Neural crest cell (in vitro differentiated cells): ENCODE results near the gene RANBP3L. TPM values are rescaled to one million over a fixed set of nuclear protein-coding genes. Genes with fewer than 3 reads are reported as not detected.

Experiments used
- DNase-seq: peaks from one replicate; pipeline ENCODE4 v3.0.0; 2021; ENCODE audit warnings: low read depth, mixed read lengths, low spot score
- H3K27ac Mint-ChIP-seq: one replicate; pipeline ENCODE4 v1.8.0; 2021; ENCODE audit warnings: mild to moderate bottlenecking, mixed read lengths; ENCODE audit not compliant: unreplicated experiment
- H3K27me3 Mint-ChIP-seq: 2 replicates; pipeline ENCODE4 v1.8.0; 2021; ENCODE audit warnings: low read depth, mild to moderate bottlenecking, mixed read lengths
- H3K36me3 Mint-ChIP-seq: 2 replicates; pipeline ENCODE4 v1.8.0; 2021; ENCODE audit warnings: low read depth, mild to moderate bottlenecking, mixed read lengths
- H3K4me1 Mint-ChIP-seq: 2 replicates; pipeline ENCODE4 v1.8.0; 2021; ENCODE audit warnings: mixed read lengths
- H3K4me3 Mint-ChIP-seq: one replicate; pipeline ENCODE4 v1.8.0; 2021; ENCODE audit warnings: mild to moderate bottlenecking, mixed read lengths
- H3K9me3 Mint-ChIP-seq: 2 replicates; pipeline ENCODE4 v1.8.0; 2021; ENCODE audit warnings: mixed read lengths
- total RNA-seq: library from RNA; stranded (reverse); gene quantifications from 2 replicates; pipeline ENCODE4 v1.2.1, GENCODE V29; 2021
- TF ChIP-seq, protein P1 (sequence below): fragments of 200-600 bp; sonication (generic); conservative IDR thresholded peaks from 2 replicates; pipeline ENCODE4 v1.5.0; 2021; ENCODE audit warnings: antibody characterized with exemption, mild to moderate bottlenecking

Gene RANBP3L
- total RNA-seq, 1 donor from 2014 or later, result not detected

DNA sequence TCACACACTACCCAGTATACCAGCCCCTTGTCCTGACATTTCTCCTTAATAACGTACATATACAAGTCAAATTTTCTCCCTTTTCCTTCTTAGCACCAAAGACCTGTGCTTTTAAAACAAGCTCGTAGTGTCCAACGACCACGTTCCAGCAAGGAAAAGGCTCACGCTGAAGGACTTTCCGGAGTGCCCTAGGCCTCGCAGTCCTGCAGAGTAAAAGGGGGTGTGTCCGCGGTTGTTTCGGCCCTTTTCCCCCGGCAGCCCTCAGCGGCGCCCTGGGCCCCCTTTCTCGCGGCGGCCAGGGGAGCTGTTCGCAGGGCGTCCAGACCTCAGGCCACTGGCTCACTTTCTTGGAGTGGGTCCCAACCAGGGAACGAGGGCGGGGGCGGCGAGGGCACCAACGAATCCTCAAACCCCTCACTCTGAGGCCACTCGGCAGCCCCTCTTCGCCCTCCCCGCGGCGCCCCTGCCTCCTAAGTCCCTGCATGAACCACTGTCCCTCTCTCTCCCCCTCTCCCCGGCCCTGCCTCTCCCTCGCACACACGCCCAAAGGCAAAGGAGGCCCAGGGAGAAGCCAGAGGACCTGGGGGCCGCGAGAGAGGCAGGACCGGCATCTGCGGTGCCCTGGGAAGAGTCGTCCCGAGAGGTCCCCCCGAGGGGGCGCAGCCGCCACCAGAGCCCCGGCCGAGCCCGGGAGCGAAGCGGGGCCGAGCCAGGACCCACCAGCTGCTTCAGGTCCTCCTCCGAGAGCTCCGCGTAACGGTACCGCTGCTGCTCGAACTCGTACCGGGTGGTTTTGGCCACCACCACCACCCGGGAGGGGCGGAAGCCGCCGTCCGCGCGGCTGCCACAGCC, 60.7 kb downstream of the RANBP3L start:
- no peaks in the 10 kb centered on the region for H3K27me3 Mint-ChIP-seq
- TF ChIP-seq, protein P1, sequence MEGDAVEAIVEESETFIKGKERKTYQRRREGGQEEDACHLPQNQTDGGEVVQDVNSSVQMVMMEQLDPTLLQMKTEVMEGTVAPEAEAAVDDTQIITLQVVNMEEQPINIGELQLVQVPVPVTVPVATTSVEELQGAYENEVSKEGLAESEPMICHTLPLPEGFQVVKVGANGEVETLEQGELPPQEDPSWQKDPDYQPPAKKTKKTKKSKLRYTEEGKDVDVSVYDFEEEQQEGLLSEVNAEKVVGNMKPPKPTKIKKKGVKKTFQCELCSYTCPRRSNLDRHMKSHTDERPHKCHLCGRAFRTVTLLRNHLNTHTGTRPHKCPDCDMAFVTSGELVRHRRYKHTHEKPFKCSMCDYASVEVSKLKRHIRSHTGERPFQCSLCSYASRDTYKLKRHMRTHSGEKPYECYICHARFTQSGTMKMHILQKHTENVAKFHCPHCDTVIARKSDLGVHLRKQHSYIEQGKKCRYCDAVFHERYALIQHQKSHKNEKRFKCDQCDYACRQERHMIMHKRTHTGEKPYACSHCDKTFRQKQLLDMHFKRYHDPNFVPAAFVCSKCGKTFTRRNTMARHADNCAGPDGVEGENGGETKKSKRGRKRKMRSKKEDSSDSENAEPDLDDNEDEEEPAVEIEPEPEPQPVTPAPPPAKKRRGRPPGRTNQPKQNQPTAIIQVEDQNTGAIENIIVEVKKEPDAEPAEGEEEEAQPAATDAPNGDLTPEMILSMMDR, result no peak
- H3K27ac Mint-ChIP-seq, result peak overlapping the region; percentile 93
- peaks cover 2% of the 10 kb centered on the region for H3K36me3 Mint-ChIP-seq
- H3K4me1 Mint-ChIP-seq, result peaks cover 47% of the 10 kb centered on the region
- peak overlapping the region; percentile 57 for H3K4me3 Mint-ChIP-seq
- peak; percentile 55 for DNase-seq
- H3K9me3 Mint-ChIP-seq, result no peaks in the 10 kb centered on the region

DNA sequence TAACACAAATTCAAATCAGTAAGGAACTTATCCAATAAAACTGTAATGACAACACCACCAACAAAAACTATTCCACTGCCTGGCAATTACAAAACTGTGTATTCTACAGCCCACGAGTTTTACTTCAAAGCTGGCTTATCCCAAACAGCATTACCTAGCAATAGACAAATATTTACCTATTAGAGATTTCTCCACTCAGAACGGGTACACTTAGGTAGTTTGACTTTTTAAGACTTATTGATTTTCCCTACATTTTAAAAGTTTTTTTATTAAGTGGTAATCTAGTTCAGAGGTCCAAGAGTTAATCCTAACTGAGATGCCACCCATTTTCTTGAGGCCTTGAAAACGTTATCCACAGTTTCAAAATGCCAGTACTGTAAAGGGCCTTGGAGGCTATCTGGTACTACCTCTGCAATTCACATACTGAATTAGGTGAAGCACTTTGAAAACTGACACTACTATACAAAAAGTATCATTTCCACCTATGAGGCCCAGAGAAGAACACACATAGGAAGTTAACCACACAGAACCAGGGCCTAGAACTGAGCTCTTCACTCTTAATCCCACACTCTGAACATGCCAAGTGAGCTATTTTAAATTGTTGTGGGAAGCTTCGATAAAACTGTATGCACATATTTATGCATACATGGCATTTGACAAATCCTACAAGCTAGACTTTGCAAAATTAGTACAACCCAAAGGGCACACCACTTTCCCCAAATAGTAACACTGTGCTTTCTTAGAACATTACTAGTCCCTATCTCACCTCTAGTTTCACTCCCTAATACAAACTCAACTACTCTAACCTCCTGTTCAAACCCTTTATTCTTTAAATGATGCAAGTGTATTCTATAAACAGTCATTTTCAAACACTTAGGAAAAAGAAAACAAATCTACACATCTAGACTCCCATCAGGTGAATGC, 62.1 kb downstream of the RANBP3L start:
- no peaks in the 10 kb centered on the region for H3K27me3 Mint-ChIP-seq
- peaks cover 2% of the 10 kb centered on the region for H3K36me3 Mint-ChIP-seq
- DNase-seq, result no peak
- peaks cover 47% of the 10 kb centered on the region for H3K4me1 Mint-ChIP-seq
- TF ChIP-seq, protein P1, result no peak
- H3K27ac Mint-ChIP-seq, result peak overlapping the region; percentile 64
- H3K9me3 Mint-ChIP-seq, result no peaks in the 10 kb centered on the region
- H3K4me3 Mint-ChIP-seq, result peak overlapping the region; percentile 57

DNA sequence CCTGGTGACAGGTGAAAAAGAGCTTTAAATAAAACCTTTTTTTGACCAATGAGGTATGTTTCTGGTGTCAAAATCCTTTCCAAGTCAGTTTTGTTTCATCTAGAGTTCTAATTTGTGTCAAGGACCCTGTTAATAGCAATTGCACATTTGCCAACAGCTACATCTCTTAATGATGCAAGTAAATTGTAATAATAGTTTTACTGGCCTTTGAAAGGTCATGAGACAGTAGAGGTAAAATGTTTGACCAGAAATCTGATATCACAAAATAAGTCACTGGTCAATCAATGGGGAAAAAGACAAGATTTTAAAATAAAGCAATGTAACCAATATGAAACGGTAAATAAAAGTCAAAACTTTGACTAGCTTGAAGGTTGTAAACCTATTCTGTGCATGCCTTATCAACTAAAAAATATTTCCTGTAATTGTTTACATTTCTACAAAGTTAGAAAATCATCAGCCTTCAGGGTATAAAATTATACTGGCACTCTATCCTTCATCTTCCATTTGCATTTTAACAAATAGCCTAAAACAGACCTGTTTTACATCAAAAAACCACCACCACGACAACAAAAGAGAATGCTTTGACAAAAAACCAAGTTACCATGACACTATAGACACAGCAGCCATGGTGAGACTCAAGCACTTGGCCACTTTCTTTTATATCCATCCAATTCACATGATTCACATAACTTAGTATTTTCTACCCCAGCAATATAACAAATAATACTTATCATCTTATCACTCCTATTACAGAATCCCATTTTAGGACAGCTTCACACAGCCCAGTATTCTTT, 63.0 kb downstream of the RANBP3L start:
- Mint-ChIP-seq H3K4me1 (peaks cover 45% of the 10 kb centered on the region), H3K9me3 (no peaks in the 10 kb centered on the region), H3K36me3 (peaks cover 2% of the 10 kb centered on the region), H3K4me3 (peak overlapping the region; percentile 57), H3K27me3 (no peaks in the 10 kb centered on the region), H3K27ac (peak overlapping the region; percentile 4)
- DNase-seq, result no peak
- TF ChIP-seq, protein P1, result no peak

DNA sequence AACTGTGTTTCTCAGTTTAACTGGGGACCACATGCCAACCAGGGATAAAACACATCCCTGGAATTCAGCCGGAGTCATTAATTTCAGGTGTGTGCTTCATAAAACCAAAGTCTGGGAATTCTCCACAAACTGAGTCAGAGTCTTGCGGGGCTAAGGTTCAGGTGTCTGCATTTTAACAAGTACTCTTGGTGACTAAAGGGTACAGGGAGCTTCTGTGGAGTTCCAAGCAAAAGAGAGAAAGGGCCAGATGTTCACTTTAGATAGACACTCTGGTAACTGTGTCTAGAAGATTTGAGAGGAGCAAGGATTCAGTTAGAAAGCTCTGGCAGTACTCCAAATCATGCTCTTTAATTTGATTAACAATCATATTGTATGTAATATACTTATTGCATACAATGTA, 64.0 kb downstream of the RANBP3L start:
- DNase-seq, result no peak
- TF ChIP-seq, protein P1, result no peak
- Mint-ChIP-seq H3K4me3 (peak overlapping the region; percentile 60), H3K27ac (peak overlapping the region; percentile 81), H3K9me3 (no peaks in the 10 kb centered on the region), H3K27me3 (no peaks in the 10 kb centered on the region), H3K4me1 (peaks cover 40% of the 10 kb centered on the region), H3K36me3 (no peaks in the 10 kb centered on the region)

DNA sequence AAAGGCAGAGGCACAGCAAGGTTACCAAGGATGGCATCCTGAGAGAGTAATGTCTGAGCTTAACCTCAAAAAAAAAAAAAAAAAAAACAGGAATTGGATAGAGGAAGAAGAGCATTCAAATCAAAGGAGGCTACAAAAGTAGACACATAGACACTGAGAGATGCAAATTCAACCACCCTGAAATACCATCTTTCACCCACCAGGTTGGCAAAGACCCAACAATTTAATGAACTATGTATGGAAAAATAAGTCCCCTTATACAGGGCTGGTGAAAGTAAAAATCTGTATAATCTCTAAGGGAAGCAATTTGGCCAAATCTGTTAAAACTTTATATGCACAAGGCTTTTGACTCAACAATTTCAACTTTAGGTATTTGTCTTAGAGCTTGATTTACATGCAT, 64.9 kb downstream of the RANBP3L start:
- H3K27ac Mint-ChIP-seq, result no peak overlapping the region
- H3K9me3 Mint-ChIP-seq, result no peaks in the 10 kb centered on the region
- peak overlapping the region; percentile 61 for H3K4me3 Mint-ChIP-seq
- H3K36me3 Mint-ChIP-seq, result no peaks in the 10 kb centered on the region
- no peaks in the 10 kb centered on the region for H3K27me3 Mint-ChIP-seq
- no peak for DNase-seq
- TF ChIP-seq, protein P1, result no peak
- H3K4me1 Mint-ChIP-seq, result peaks cover 31% of the 10 kb centered on the region
